ENCODE results near the gene ESRRA.

Gene ESRRA

GRCh38 chr11:64296236-64296635 lies 9.1 kb upstream of the ESRRA start:
- Mint-ChIP-seq H3K27ac (no peak overlapping the region), H3K4me3 (no peak overlapping the region), H3K4me1 (ENCODE audit: low read depth) (peaks cover 11% of the 10 kb centered on the region), H3K36me3 (ENCODE audit: low read depth) (no peaks in the 10 kb centered on the region), H3K27me3 (ENCODE audit: low read depth) (peaks cover 87% of the 10 kb centered on the region), H3K9me3 (no peaks in the 10 kb centered on the region)

GRCh38 chr11:64296830-64297698 lies 8.3 kb upstream of the ESRRA start:
- Mint-ChIP-seq H3K27me3 (ENCODE audit: low read depth) (peaks cover 87% of the 10 kb centered on the region), H3K9me3 (no peaks in the 10 kb centered on the region), H3K36me3 (ENCODE audit: low read depth) (no peaks in the 10 kb centered on the region), H3K27ac (no peak overlapping the region), H3K4me3 (no peak overlapping the region), H3K4me1 (ENCODE audit: low read depth) (peaks cover 11% of the 10 kb centered on the region)

DNA sequence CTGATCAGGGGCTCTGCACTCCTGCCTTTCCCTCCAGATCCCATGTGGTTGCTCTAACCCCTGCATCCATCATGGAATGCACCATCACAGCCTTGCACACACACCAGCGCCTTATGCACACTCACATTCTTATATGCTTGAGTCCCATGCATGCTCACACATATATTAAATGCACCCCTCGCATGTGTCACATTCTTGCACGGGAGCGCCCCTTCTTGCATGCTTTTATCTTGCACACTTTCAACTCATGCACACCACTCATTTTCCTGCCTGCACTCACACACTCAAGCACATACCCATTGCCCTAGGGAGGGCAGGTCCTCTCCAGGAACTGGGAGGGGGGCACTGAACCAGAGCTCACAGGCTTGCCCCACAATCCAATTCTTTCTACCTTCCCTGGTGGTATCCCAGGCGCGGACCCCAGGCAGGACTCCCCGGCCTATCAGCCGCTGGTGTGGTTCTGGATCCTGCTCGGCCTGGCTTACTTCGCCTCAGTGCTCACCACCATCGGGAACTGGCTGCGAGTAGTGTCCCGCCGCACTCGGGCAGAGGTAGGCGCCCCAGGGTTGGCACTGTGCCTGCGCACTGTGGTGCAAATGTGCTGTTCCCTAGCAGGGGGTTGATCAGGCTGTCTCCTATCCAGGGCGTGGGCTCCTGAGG lies 7.5 kb upstream of the ESRRA start:
- no peak overlapping the region for H3K27ac Mint-ChIP-seq
- no peak overlapping the region for H3K4me3 Mint-ChIP-seq
- H3K36me3 Mint-ChIP-seq (ENCODE audit: low read depth) = no peaks in the 10 kb centered on the region

GRCh38 chr11:64298966-64299846 lies 6.1 kb upstream of the ESRRA start:
- peaks cover 15% of the 10 kb centered on the region for H3K4me1 Mint-ChIP-seq (ENCODE audit: low read depth)

More for the DNA sequence above, 7.5 kb upstream of the ESRRA start:
- H3K9me3 Mint-ChIP-seq = no peaks in the 10 kb centered on the region
- peaks cover 81% of the 10 kb centered on the region for H3K27me3 Mint-ChIP-seq (ENCODE audit: low read depth)
- peaks cover 11% of the 10 kb centered on the region for H3K4me1 Mint-ChIP-seq (ENCODE audit: low read depth)

GRCh38 chr11:64299847-64300648 lies 5.3 kb upstream of the ESRRA start, which contains the start of gene CATSPERZ:
Gene CATSPERZ (plus strand): TSS chr11:64300358. CDS start chr11:64300411, 53 bp downstream.
- no peaks in the 10 kb centered on the region for H3K9me3 Mint-ChIP-seq
- H3K4me1 Mint-ChIP-seq (ENCODE audit: low read depth) = peaks cover 19% of the 10 kb centered on the region
- peak within 1 kb of the TSS; percentile 76 for H3K4me3 Mint-ChIP-seq
- no peaks in the 10 kb centered on the region for H3K36me3 Mint-ChIP-seq (ENCODE audit: low read depth)
- H3K27me3 Mint-ChIP-seq (ENCODE audit: low read depth) = peaks cover 60% of the 10 kb centered on the region
- peak within 1 kb of the TSS; percentile 36 for H3K27ac Mint-ChIP-seq

More at GRCh38 chr11:64298966-64299846, 6.1 kb upstream of the ESRRA start:
- Mint-ChIP-seq H3K4me3 (peak overlapping the region; percentile 63), H3K27ac (peak overlapping the region; percentile 36), H3K9me3 (no peaks in the 10 kb centered on the region), H3K27me3 (ENCODE audit: low read depth) (peaks cover 67% of the 10 kb centered on the region), H3K36me3 (ENCODE audit: low read depth) (no peaks in the 10 kb centered on the region)

GRCh38 chr11:64303109-64304031 lies 2.0 kb upstream of the ESRRA start:
- Mint-ChIP-seq H3K27me3 (ENCODE audit: low read depth) (peaks cover 27% of the 10 kb centered on the region), H3K9me3 (no peaks in the 10 kb centered on the region), H3K36me3 (ENCODE audit: low read depth) (peaks cover 7% of the 10 kb centered on the region), H3K27ac (peak overlapping the region; percentile 93), H3K4me3 (no peak overlapping the region), H3K4me1 (ENCODE audit: low read depth) (peaks cover 29% of the 10 kb centered on the region)

DNA sequence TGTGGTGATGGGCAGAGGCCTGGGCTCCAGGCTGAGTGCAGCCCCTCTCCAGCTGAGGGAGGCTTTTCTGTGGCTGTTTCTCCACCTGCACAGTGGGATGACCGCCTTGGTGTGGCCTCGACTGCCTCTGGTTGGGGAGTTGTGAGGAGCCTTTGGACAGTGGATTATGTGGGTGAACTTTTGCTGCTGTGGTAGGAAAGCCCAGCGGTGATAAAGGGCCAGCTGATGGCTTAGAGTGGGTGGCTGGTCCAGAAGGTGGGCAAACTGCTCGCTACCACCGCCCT lies 1.4 kb upstream of the ESRRA start:
- Mint-ChIP-seq H3K4me1 (ENCODE audit: low read depth) (peaks cover 28% of the 10 kb centered on the region), H3K27me3 (ENCODE audit: low read depth) (peaks cover 21% of the 10 kb centered on the region), H3K36me3 (ENCODE audit: low read depth) (peaks cover 7% of the 10 kb centered on the region), H3K27ac (peak overlapping the region; percentile 93), H3K9me3 (no peaks in the 10 kb centered on the region), H3K4me3 (peak overlapping the region; percentile 90)

DNA sequence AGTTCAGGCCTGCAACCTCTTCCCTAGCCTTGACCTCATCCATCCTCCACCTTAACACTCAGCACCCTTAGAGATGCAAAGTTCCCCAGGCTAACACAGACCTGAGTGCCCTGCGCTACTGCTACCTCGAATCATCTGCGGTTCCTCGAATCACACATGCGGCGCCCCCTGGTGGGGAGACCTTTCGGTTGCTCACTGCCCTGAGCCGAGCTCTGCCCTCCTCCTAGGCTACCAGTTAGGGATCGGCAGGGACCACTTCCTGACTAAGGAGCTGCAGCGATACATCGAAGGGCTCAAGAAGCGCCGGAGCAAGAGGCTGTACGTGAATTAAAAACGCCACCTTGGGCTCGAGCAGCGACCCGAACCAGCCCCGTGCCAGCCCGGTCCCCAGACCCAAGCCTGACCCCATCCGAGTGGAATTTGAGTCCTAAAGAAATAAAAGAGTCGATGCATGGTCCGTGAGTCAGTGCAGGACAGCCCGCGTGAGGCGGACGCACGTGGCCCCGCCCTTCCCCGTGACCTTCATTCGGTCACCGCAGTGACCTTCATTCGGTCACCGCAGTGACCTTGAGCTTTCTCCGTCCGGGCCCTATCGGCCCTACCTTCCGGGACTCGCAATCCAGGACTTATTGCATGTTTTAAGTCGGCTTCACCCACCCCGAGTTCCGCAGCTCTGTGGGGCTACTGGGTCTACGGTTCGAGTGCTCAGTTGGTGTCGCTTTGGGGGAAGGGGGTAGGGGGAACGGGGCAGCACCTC lies 830 bp upstream of the ESRRA start:
- Mint-ChIP-seq H3K9me3 (no peaks in the 10 kb centered on the region), H3K27ac (peak overlapping the region; percentile 93), H3K4me1 (ENCODE audit: low read depth) (peaks cover 28% of the 10 kb centered on the region), H3K36me3 (ENCODE audit: low read depth) (peaks cover 7% of the 10 kb centered on the region), H3K27me3 (ENCODE audit: low read depth) (peaks cover 15% of the 10 kb centered on the region), H3K4me3 (peak overlapping the region; percentile 90)

DNA sequence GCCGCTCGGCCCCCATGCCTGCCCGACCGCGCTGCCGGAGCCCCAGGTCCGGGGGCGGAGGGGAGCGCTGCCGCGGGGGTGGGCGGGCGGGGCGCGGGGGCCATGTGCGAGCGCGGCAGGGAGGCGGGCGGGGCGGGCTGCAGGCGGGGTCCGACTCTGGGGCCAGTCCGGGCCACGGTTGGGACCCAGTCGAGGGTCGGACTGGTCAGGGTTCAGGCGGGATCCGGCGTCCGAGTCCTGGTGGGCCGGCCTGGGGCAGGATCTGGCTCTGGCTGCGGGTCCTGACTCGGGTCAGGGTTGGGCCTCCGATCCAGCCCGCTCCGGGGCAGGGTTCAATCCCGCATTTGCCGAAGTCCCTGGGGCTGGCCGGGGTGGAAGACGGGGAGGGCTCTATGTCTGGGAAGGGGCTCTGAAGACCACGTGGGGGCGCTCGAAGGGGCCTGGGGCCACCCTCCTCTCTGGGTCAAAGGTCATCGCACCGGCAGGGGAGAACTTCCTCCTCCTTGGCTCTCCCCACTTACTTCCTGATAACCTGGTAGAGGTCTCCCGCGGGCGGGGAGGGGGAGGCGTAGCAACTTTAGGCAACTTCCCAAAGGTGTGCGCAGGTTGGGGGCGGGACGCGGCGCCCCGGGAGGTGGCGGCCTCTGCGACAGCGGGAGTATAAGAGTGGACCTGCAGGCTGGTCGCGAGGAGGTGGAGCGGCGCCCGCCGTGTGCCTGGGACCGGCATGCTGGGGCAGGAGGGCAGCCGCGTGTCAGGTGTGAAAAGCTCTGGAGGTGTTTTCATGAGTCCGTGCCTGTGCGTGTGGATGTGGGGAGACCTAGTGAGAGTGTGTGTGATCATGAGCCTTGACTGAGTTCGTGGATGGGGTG lies 603 bp downstream of the ESRRA start:
- peak overlapping the region; percentile 90 for H3K27ac Mint-ChIP-seq
- H3K9me3 Mint-ChIP-seq = no peaks in the 10 kb centered on the region
- peak overlapping the region; percentile 96 for H3K4me3 Mint-ChIP-seq
- H3K4me1 Mint-ChIP-seq (ENCODE audit: low read depth) = peaks cover 18% of the 10 kb centered on the region
- peaks cover 7% of the 10 kb centered on the region for H3K36me3 Mint-ChIP-seq (ENCODE audit: low read depth)
- H3K27me3 Mint-ChIP-seq (ENCODE audit: low read depth) = peaks cover 2% of the 10 kb centered on the region

- H3K36me3 Mint-ChIP-seq (ENCODE audit: low read depth) = peaks cover 7% of the 10 kb centered on the region
- peak overlapping the region; percentile 90 for H3K27ac Mint-ChIP-seq
- peaks cover 18% of the 10 kb centered on the region for H3K4me1 Mint-ChIP-seq (ENCODE audit: low read depth)
- no peaks in the 10 kb centered on the region for H3K27me3 Mint-ChIP-seq (ENCODE audit: low read depth)
- peak overlapping the region; percentile 96 for H3K4me3 Mint-ChIP-seq
- no peaks in the 10 kb centered on the region for H3K9me3 Mint-ChIP-seq
Measured at GRCh38 chr11:64306563-64306875, 1.2 kb downstream of the ESRRA start.

DNA sequence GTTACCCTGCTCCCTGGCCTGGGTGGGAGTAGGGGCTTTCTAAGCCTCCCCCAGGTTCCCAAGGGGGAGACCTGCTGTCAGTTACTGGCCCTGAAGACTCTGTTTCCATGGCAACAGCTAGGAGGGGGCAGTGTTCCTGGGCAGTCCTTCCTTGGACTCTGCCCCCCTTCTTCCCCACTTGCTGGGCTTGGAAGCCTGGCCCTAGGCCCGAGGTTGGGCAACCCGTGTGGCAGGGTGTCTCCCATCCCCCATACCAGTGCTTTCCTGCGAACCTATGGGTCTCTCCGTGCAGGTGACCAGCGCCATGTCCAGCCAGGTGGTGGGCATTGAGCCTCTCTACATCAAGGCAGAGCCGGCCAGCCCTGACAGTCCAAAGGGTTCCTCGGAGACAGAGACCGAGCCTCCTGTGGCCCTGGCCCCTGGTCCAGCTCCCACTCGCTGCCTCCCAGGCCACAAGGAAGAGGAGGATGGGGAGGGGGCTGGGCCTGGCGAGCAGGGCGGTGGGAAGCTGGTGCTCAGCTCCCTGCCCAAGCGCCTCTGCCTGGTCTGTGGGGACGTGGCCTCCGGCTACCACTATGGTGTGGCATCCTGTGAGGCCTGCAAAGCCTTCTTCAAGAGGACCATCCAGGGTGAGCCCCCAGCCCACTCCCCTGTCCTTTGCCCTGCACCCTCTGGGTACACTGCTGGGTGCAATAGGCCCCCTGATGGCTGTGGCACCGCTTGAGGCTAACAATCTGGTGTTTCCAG lies 1.7 kb downstream of the ESRRA start:
- H3K27ac Mint-ChIP-seq = no peak overlapping the region
- H3K27me3 Mint-ChIP-seq (ENCODE audit: low read depth) = no peaks in the 10 kb centered on the region
- peaks cover 18% of the 10 kb centered on the region for H3K4me1 Mint-ChIP-seq (ENCODE audit: low read depth)
- H3K4me3 Mint-ChIP-seq = peak overlapping the region; percentile 96
- H3K9me3 Mint-ChIP-seq = no peaks in the 10 kb centered on the region
- peaks cover 7% of the 10 kb centered on the region for H3K36me3 Mint-ChIP-seq (ENCODE audit: low read depth)
